Cardiac muscle cell (in vitro differentiated cells and primary cell): ENCODE measurements around the gene PLEKHM2. TPM values are rescaled to one million over a fixed set of nuclear protein-coding genes. Genes with fewer than 3 reads are reported as not detected.

ENCODE experiments used
- DNase-seq, 2 donors: peaks; one replicate each; pipeline versions ENCODE4 v3.0.0 to v3.0.0-alpha.2; 2010 to 2017; ENCODE audit warnings: low read depth in 1 of 2, low spot score in 1 of 2
- H3K27ac ChIP-seq: fragments of 200-600 bp; sonication (generic); 2 replicates; pipeline ENCODE4 v1.5.1; 2016
- H3K27me3 ChIP-seq: fragments of 200-600 bp; sonication (generic); 2 replicates; pipeline ENCODE4 v1.6.0; 2016; ENCODE audit warnings: control low read depth
- H3K36me3 ChIP-seq: fragments of 200-600 bp; sonication (generic); 2 replicates; pipeline ENCODE4 v1.5.1; 2016; ENCODE audit warnings: control low read depth
- H3K4me1 ChIP-seq: fragments of 200-600 bp; sonication (generic); 2 replicates; pipeline ENCODE4 v1.8.1; 2017; ENCODE audit warnings: low read depth, mild to moderate bottlenecking, mixed run types
- H3K4me3 ChIP-seq: fragments of 200-600 bp; sonication (generic); 2 replicates; pipeline ENCODE4 v1.5.1; 2016; ENCODE audit warnings: mild to moderate bottlenecking
- H3K9me3 ChIP-seq: fragments of 200-600 bp; sonication (generic); 2 replicates; pipeline ENCODE4 v1.5.1; 2017; ENCODE audit warnings: low read depth, mild to moderate bottlenecking, control low read depth
- CTCF ChIP-seq: IDR thresholded peaks from 2 replicates; pipeline ENCODE4 v1.5.1; 2012; ENCODE audit warnings: low read depth, mild to moderate bottlenecking, low read length
- polyA plus RNA-seq: library from polyadenylated mRNA; unstranded; fragments of >200 nt; fragmentation: Nextera tagmentation; extraction: Ambion mirVana; gene quantifications from 2 replicates; pipeline ENCODE4 v1.2.1, GENCODE V29; 2016
- total RNA-seq: library from RNA; depleted of rRNA; stranded (reverse); fragments of >200 nt; gene quantifications from 2 replicates; pipeline ENCODE4 v1.2.3, GENCODE V29; 2016

The PLEKHM2 gene
- total and polyA plus RNA-seq, 2 experiments from 2014 or later, result 56.8 to 99.8 TPM

- Histone ChIP-seq H3K4me3 (no peak overlapping the region), H3K27ac (no peak overlapping the region), H3K9me3 (no peaks in the 10 kb centered on the region), H3K36me3 (peaks cover 26% of the 10 kb centered on the region), H3K27me3 (no peaks in the 10 kb centered on the region), H3K4me1 (peaks cover 31% of the 10 kb centered on the region)
- no peak for TF ChIP-seq CTCF
- DNase-seq, result no peak
These were observed 80.8 kb downstream of the PLEKHM2 start for GRCh38 chr1:15764890-15765289.

- Histone ChIP-seq H3K27me3 (no peaks in the 10 kb centered on the region), H3K4me3 (no peak overlapping the region), H3K27ac (no peak overlapping the region), H3K36me3 (peaks cover 33% of the 10 kb centered on the region), H3K4me1 (peaks cover 24% of the 10 kb centered on the region), H3K9me3 (no peaks in the 10 kb centered on the region)
- DNase-seq, result peak in 1 of 2 donors; percentile 81
- TF ChIP-seq CTCF, result no peak
These were observed 81.5 kb downstream of the PLEKHM2 start for GRCh38 chr1:15765495-15766194.

GRCh38 chr1:15767941-15768340 is 83.8 kb downstream of the PLEKHM2 start:
- H3K4me1 ChIP-seq, result peaks cover 2% of the 10 kb centered on the region
- TF ChIP-seq CTCF, result no peak
- H3K27ac ChIP-seq, result no peak overlapping the region
- DNase-seq, result no peak
- no peaks in the 10 kb centered on the region for H3K9me3 ChIP-seq
- peaks cover 56% of the 10 kb centered on the region for H3K36me3 ChIP-seq
- H3K4me3 ChIP-seq, result no peak overlapping the region
- no peaks in the 10 kb centered on the region for H3K27me3 ChIP-seq

GRCh38 chr1:15768388-15768787 is 84.3 kb downstream of the PLEKHM2 start:
- H3K27ac ChIP-seq, result no peak overlapping the region
- no peak for DNase-seq
- H3K36me3 ChIP-seq, result peaks cover 57% of the 10 kb centered on the region
- no peaks in the 10 kb centered on the region for H3K4me1 ChIP-seq
- H3K4me3 ChIP-seq, result no peak overlapping the region
- no peaks in the 10 kb centered on the region for H3K9me3 ChIP-seq
- no peaks in the 10 kb centered on the region for H3K27me3 ChIP-seq
- TF ChIP-seq CTCF, result no peak

GRCh38 chr1:15770313-15770962 is 86.3 kb downstream of the PLEKHM2 start:
- no peaks in the 10 kb centered on the region for H3K27me3 ChIP-seq
- H3K9me3 ChIP-seq, result no peaks in the 10 kb centered on the region
- H3K36me3 ChIP-seq, result peaks cover 54% of the 10 kb centered on the region
- no peak for DNase-seq
- no peak overlapping the region for H3K4me3 ChIP-seq
- no peak overlapping the region for H3K27ac ChIP-seq
- H3K4me1 ChIP-seq, result no peaks in the 10 kb centered on the region
- no peak for TF ChIP-seq CTCF
